Measurements from ENCODE around the gene RALGPS1. TPM values are rescaled to one million over a fixed set of nuclear protein-coding genes. Genes with fewer than 3 reads are reported as not detected.

The RALGPS1 gene
- total RNA-seq, 2 donors from 2014 or later = 15.3 to 79.4 TPM

DNA sequence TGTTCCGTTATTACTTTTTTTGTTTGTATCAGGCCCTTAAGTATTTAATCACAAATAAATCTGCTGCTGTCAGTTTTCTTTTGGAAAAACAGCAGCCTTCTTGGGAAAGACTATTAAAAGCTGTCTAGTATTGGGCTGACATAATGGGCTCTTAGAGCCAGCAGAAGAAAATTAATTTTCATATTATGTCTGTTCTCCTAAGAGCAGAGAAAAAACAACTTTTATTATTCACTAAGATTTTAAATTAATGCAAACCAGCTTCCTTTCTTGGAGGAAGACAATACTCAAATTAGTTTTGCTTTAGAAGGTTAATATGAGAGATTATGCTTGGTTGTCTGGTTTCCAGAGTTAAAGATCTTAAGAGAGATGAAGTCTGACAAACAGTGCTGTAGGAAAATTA, 319.4 kb downstream of the RALGPS1 start:
- intact Hi-C loops (cut with DNase I) = no loop called here
- 69 to 76% methylated on average over 1 of the region's 1 CpG for WGBS, 2 donors
- Histone ChIP-seq H3K4me3 (no peak overlapping the region), H3K27me3 (no peaks in the 10 kb centered on the region), H3K36me3 (replicated peaks in 1 of 2; ENCODE audit: insufficient read depth in 1 of 2, low read depth in 2 of 2) (no peaks in the 10 kb centered on the region), H3K4me1 (no peaks in the 10 kb centered on the region), H3K9me3 (no peaks in the 10 kb centered on the region), H3K27ac (no peak overlapping the region)
- DNase-seq = no peak
- no peak for ATAC-seq
- TF ChIP-seq POLR2A (IDR thresholded peaks at IDR 0.05) = no peak
- TF ChIP-seq, protein P1, sequence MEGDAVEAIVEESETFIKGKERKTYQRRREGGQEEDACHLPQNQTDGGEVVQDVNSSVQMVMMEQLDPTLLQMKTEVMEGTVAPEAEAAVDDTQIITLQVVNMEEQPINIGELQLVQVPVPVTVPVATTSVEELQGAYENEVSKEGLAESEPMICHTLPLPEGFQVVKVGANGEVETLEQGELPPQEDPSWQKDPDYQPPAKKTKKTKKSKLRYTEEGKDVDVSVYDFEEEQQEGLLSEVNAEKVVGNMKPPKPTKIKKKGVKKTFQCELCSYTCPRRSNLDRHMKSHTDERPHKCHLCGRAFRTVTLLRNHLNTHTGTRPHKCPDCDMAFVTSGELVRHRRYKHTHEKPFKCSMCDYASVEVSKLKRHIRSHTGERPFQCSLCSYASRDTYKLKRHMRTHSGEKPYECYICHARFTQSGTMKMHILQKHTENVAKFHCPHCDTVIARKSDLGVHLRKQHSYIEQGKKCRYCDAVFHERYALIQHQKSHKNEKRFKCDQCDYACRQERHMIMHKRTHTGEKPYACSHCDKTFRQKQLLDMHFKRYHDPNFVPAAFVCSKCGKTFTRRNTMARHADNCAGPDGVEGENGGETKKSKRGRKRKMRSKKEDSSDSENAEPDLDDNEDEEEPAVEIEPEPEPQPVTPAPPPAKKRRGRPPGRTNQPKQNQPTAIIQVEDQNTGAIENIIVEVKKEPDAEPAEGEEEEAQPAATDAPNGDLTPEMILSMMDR (IDR thresholded peaks at IDR 0.05) = no peak

DNA sequence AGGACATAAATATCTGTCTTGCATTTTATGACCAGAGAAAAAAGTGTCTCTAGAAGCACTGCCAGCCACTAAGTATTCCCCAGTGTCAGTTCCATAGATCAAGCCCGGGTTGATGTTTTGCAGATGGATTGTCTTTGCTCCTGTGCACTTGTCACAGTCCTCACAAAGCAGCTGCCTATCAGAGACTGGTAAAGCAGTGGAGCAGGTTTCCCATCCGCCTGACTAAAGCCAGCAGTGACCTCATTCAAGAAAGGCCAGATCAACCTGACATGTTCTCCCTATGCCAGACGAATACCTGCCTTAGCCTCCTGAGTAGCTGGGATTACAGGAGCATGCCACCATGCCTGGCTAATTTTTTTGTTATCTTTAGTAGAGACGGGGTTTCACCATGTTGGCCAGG, 323.2 kb downstream of the RALGPS1 start:
- TF ChIP-seq, protein P1 (IDR thresholded peaks at IDR 0.05) = no peak
- TF ChIP-seq POLR2A (IDR thresholded peaks at IDR 0.05) = no peak
- Histone ChIP-seq H3K27ac (no peak overlapping the region), H3K27me3 (no peaks in the 10 kb centered on the region), H3K36me3 (replicated peaks in 1 of 2; ENCODE audit: insufficient read depth in 1 of 2, low read depth in 2 of 2) (no peaks in the 10 kb centered on the region), H3K4me3 (no peak overlapping the region), H3K4me1 (no peaks in the 10 kb centered on the region), H3K9me3 (no peaks in the 10 kb centered on the region)
- intact Hi-C loops (cut with DNase I) = no loop called here
- DNase-seq = no peak
- ATAC-seq = no peak
- WGBS, 2 donors = 80 to 83% methylated on average over 3 to 4 of the region's 4 CpGs

DNA sequence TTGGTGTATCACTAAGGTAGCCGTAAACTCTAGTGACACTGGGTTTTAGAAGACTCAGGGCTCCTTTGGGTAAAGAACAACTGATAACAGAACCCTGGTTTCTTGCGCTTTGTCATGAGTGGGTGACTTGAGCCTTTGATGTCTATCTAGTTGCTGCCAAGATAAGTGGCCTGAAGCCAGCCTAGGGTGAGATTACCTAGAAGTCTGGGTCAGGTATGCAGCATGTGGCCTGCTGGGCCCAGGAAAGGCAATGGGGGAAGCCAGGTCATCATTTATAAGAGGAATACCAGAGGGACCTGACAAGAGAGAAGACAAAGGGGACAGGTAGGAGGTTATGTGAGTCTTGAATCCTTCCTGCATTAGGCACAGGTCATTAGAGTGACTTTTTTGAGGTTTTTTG, 326.8 kb downstream of the RALGPS1 start:
- 74 to 98% methylated on average over 2 of the region's 2 CpGs for WGBS, 2 donors
- H3K4me3 ChIP-seq = no peak overlapping the region
- no peak overlapping the region for H3K27ac ChIP-seq
- DNase-seq (no peak), ATAC-seq (no peak)
- H3K9me3 ChIP-seq = no peaks in the 10 kb centered on the region
- peaks cover 6% of the 10 kb centered on the region for H3K4me1 ChIP-seq
- H3K36me3 ChIP-seq (replicated peaks in 1 of 2; ENCODE audit: insufficient read depth in 1 of 2, low read depth in 2 of 2) = no peaks in the 10 kb centered on the region
- intact Hi-C loops (cut with DNase I) = no loop called here
- no peaks in the 10 kb centered on the region for H3K27me3 ChIP-seq
- TF ChIP-seq, protein P1 (IDR thresholded peaks at IDR 0.05) = no peak
- no peak for TF ChIP-seq POLR2A (IDR thresholded peaks at IDR 0.05)

DNA sequence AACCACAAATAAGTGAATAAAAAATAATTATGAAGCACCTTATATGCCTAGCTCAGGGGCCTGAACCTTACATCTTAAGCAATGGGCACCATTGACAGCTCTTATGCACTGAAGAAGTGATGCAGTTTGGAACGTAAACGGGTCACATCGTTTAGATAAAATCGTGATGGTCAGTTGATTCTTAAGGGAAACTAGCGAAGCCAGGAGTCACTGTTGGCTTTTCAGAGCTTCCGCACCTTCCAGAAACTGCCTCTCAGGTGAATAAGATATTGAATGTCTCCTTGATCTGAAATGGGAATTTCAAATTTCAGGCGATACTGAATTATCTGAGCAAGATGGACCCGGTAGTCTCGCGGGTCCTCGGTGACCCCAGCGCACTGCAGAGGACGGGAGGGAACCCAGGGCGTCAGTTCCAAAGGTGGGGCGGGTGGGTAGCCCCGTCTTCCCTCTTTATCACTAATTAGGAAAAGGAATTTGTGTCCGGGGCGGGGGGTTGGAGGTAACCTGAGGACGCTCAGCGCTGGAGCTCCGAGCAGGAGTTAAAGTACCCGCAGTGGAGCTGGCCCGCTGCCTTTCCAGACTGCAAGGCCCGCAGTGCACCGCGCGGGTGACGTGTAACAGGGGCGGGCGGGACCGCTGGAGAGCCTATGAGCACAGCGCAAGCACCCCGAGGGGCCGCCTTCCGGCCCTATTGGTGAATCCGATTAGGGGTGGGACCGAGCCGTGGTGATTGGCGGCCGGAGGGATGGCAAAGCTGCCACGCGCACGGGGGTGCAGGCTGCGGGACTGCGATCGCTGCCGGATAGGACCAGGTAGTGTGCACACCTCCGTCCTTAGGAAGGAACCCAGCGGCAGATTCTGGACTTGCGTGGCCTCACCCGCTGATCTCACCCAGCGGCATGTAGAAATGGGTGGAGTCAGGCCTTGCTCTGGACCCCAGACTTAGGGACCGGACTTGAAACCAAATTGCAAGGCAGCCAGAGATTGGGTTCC, 330.3 kb downstream of the RALGPS1 start:
- Histone ChIP-seq H3K36me3 (replicated peaks in 1 of 2; ENCODE audit: insufficient read depth in 1 of 2, low read depth in 2 of 2) (no peaks in the 10 kb centered on the region), H3K27ac (peak overlapping the region; percentile 52 to 83 (median 76)), H3K9me3 (no peaks in the 10 kb centered on the region), H3K4me1 (peaks cover 6% of the 10 kb centered on the region), H3K4me3 (peak overlapping the region; percentile 38 to 46), H3K27me3 (no peaks in the 10 kb centered on the region)
- ATAC-seq = peak; percentile 100
- peak; percentile 97 to 99 (median 98) for DNase-seq
- WGBS, 2 donors = 4 to 6% methylated on average over 36 to 52 of the region's 53 CpGs
- intact Hi-C loops (cut with DNase I) = no loop called here
- TF ChIP-seq POLR2A (IDR thresholded peaks at IDR 0.05) = peak; percentile 37 to 78 (median 76)
- TF ChIP-seq, protein P1 (IDR thresholded peaks at IDR 0.05) = peak in 1 of 7 experiments; percentile 6
